ENCODE data around the gene DNPEP.

The DNPEP gene

GRCh38 chr2:219420687-219421086 is 33.0 kb upstream of the DNPEP start:
- no peaks in the 10 kb centered on the region for H3K79me2 ChIP-seq
- no peaks in the 10 kb centered on the region for H3K4me1 ChIP-seq
- no peaks in the 10 kb centered on the region for H3K36me3 ChIP-seq (ENCODE audit: control insufficient read depth, insufficient read depth, low read length)
- no peak for TF ChIP-seq CTCF (IDR thresholded peaks at IDR 0.05)
- H3K9me3 ChIP-seq (ENCODE audit: control insufficient read depth, low read length) = no peaks in the 10 kb centered on the region
- H3K4me3 ChIP-seq (ENCODE audit: low read depth, low read length) = no peak overlapping the region
- no peak overlapping the region for H3K27ac ChIP-seq
- H3K27me3 ChIP-seq (ENCODE audit: control insufficient read depth, insufficient read depth, low read length) = no peaks in the 10 kb centered on the region
- H3K9ac ChIP-seq = no peak overlapping the region
- no peak overlapping the region for H2AFZ ChIP-seq
- no peak overlapping the region for H3K4me2 ChIP-seq (ENCODE audit: low read length)

GRCh38 chr2:219419331-219420197 is 31.9 kb upstream of the DNPEP start:
- no peak for TF ChIP-seq CTCF (IDR thresholded peaks at IDR 0.05)
- no peaks in the 10 kb centered on the region for H3K79me2 ChIP-seq
- no peak overlapping the region for H2AFZ ChIP-seq
- no peaks in the 10 kb centered on the region for H3K4me1 ChIP-seq
- H3K36me3 ChIP-seq (ENCODE audit: control insufficient read depth, insufficient read depth, low read length) = no peaks in the 10 kb centered on the region
- H3K9me3 ChIP-seq (ENCODE audit: control insufficient read depth, low read length) = no peaks in the 10 kb centered on the region
- H3K9ac ChIP-seq = no peak overlapping the region
- H3K27ac ChIP-seq = no peak overlapping the region
- no peaks in the 10 kb centered on the region for H3K27me3 ChIP-seq (ENCODE audit: control insufficient read depth, insufficient read depth, low read length)
- no peak overlapping the region for H3K4me2 ChIP-seq (ENCODE audit: low read length)
- no peak overlapping the region for H3K4me3 ChIP-seq (ENCODE audit: low read depth, low read length)

- no peaks in the 10 kb centered on the region for H3K79me2 ChIP-seq
- no peak overlapping the region for H3K9ac ChIP-seq
- H3K27me3 ChIP-seq (ENCODE audit: control insufficient read depth, insufficient read depth, low read length) = no peaks in the 10 kb centered on the region
- H3K4me3 ChIP-seq (ENCODE audit: low read depth, low read length) = no peak overlapping the region
- H3K4me1 ChIP-seq = no peaks in the 10 kb centered on the region
- no peak overlapping the region for H3K27ac ChIP-seq
- H2AFZ ChIP-seq = peak overlapping the region; percentile 4
- H3K36me3 ChIP-seq (ENCODE audit: control insufficient read depth, insufficient read depth, low read length) = no peaks in the 10 kb centered on the region
- no peak for TF ChIP-seq CTCF (IDR thresholded peaks at IDR 0.05)
- H3K9me3 ChIP-seq (ENCODE audit: control insufficient read depth, low read length) = no peaks in the 10 kb centered on the region
- H3K4me2 ChIP-seq (ENCODE audit: low read length) = no peak overlapping the region
These were observed 31.3 kb upstream of the DNPEP start for GRCh38 chr2:219419012-219419324.

GRCh38 chr2:219418155-219419011 is 30.7 kb upstream of the DNPEP start, which contains the start of gene DES:
Gene DES (plus strand): TSS chr2:219418377. CDS start chr2:219418463, 86 bp downstream.
- no peak within 1 kb of the TSS for H3K4me3 ChIP-seq (ENCODE audit: low read depth, low read length)
- no peak within 1 kb of the TSS for H3K27ac ChIP-seq
- H2AFZ ChIP-seq = peak within 1 kb of the TSS; percentile 4
- no peaks in the 10 kb centered on the region for H3K9me3 ChIP-seq (ENCODE audit: control insufficient read depth, low read length)
- no peak for TF ChIP-seq CTCF (IDR thresholded peaks at IDR 0.05)
- H3K4me1 ChIP-seq = no peaks in the 10 kb centered on the region
- H3K79me2 ChIP-seq = no peaks in the 10 kb centered on the region
- no peaks in the 10 kb centered on the region for H3K36me3 ChIP-seq (ENCODE audit: control insufficient read depth, insufficient read depth, low read length)
- H3K4me2 ChIP-seq (ENCODE audit: low read length) = no peak within 1 kb of the TSS
- no peak within 1 kb of the TSS for H3K9ac ChIP-seq
- H3K27me3 ChIP-seq (ENCODE audit: control insufficient read depth, insufficient read depth, low read length) = no peaks in the 10 kb centered on the region

Data from parathyroid adenoma (tissue), 2 donors.